ENCODE results near the gene ADAMTS3. TPM values are rescaled to one million over a fixed set of nuclear protein-coding genes. Genes with fewer than 3 reads are reported as not detected.

The ADAMTS3 gene
- polyA plus RNA-seq, 1 donor (not counting 4 experiments of a cell fraction or from before 2014, with no cell fraction given): 0.09 TPM

GRCh38 chr4:72468904-72469502 is 100.0 kb downstream of the ADAMTS3 start:
- H4K20me1 ChIP-seq (ENCODE audit: control insufficient read depth, extremely low read depth, insufficient read depth, low read length): no peaks in the 10 kb centered on the region
- DNase-seq (ENCODE audit: low read depth, low spot score) (peak; percentile 2), FAIRE-seq (no peak)
- H3K4me1 ChIP-seq (ENCODE audit: control insufficient read depth, extremely low read depth, insufficient read depth, low read length): no peaks in the 10 kb centered on the region
- H3K79me2 ChIP-seq (ENCODE audit: control insufficient read depth, insufficient read depth, low read length): no peaks in the 10 kb centered on the region
- no peak overlapping the region for H3K27ac ChIP-seq (ENCODE audit: control insufficient read depth, insufficient read depth, low read length)
- H3K9me1 ChIP-seq (ENCODE audit: control insufficient read depth, extremely low read depth, insufficient read depth, low read length): no peaks in the 10 kb centered on the region
- H3K27me3 ChIP-seq (ENCODE audit: control insufficient read depth, extremely low read depth, insufficient read depth, low read length): no peaks in the 10 kb centered on the region
- dilution Hi-C loops (cut with MboI; ENCODE audit: extremely low pct_ligation_motif_present, low sequenced_read_pairs): no loop called here
- H2AFZ ChIP-seq (ENCODE audit: control insufficient read depth, low read length): no peak overlapping the region
- TF ChIP-seq CTCF (optimal IDR thresholded peaks at IDR 0.05 in 1 of 3, IDR thresholded peaks at IDR 0.05 in 1 of 3, conservative IDR thresholded peaks at IDR 0.05 in 1 of 3; ENCODE audit: extremely low read depth in 1 of 3, insufficient read depth in 2 of 3, low read length in 3 of 3) (peak in 1 of 3 experiments; percentile 46), EZH2 (IDR thresholded peaks at IDR 0.05; ENCODE audit: low read length) (no peak)
- no peak overlapping the region for H3K4me3 ChIP-seq (ENCODE audit: control insufficient read depth in 2 of 3, extremely low read depth in 1 of 3, insufficient read depth in 2 of 3, low read depth in 1 of 3, low read length in 3 of 3)
- H3K9ac ChIP-seq (ENCODE audit: control insufficient read depth, extremely low read depth, insufficient read depth, low read length): no peak overlapping the region
- H3K9me3 ChIP-seq (ENCODE audit: control insufficient read depth, low read depth, low read length): no peaks in the 10 kb centered on the region
- no peak overlapping the region for H3K4me2 ChIP-seq (ENCODE audit: control insufficient read depth, extremely low read depth, insufficient read depth, low read depth, low read length)
- no peaks in the 10 kb centered on the region for H3K36me3 ChIP-seq (ENCODE audit: control insufficient read depth in 2 of 2, extremely low read depth in 1 of 2, insufficient read depth in 2 of 2, low read length in 2 of 2)

- no peak overlapping the region for H2AFZ ChIP-seq (ENCODE audit: control insufficient read depth, low read length)
- no peak overlapping the region for H3K4me3 ChIP-seq (ENCODE audit: control insufficient read depth in 2 of 3, extremely low read depth in 1 of 3, insufficient read depth in 2 of 3, low read depth in 1 of 3, low read length in 3 of 3)
- no peak overlapping the region for H3K4me2 ChIP-seq (ENCODE audit: control insufficient read depth, extremely low read depth, insufficient read depth, low read depth, low read length)
- no peaks in the 10 kb centered on the region for H3K9me1 ChIP-seq (ENCODE audit: control insufficient read depth, extremely low read depth, insufficient read depth, low read length)
- dilution Hi-C loops (cut with MboI; ENCODE audit: extremely low pct_ligation_motif_present, low sequenced_read_pairs): no loop called here
- no peaks in the 10 kb centered on the region for H4K20me1 ChIP-seq (ENCODE audit: control insufficient read depth, extremely low read depth, insufficient read depth, low read length)
- FAIRE-seq: no peak
- no peak for DNase-seq (ENCODE audit: low read depth, low spot score)
- no peaks in the 10 kb centered on the region for H3K36me3 ChIP-seq (ENCODE audit: control insufficient read depth in 2 of 2, extremely low read depth in 1 of 2, insufficient read depth in 2 of 2, low read length in 2 of 2)
- no peak overlapping the region for H3K9ac ChIP-seq (ENCODE audit: control insufficient read depth, extremely low read depth, insufficient read depth, low read length)
- H3K79me2 ChIP-seq (ENCODE audit: control insufficient read depth, insufficient read depth, low read length): no peaks in the 10 kb centered on the region
- H3K27ac ChIP-seq (ENCODE audit: control insufficient read depth, insufficient read depth, low read length): no peak overlapping the region
- no peaks in the 10 kb centered on the region for H3K4me1 ChIP-seq (ENCODE audit: control insufficient read depth, extremely low read depth, insufficient read depth, low read length)
- H3K9me3 ChIP-seq (ENCODE audit: control insufficient read depth, low read depth, low read length): no peaks in the 10 kb centered on the region
- TF ChIP-seq EZH2 (IDR thresholded peaks at IDR 0.05; ENCODE audit: low read length) (no peak), CTCF (optimal IDR thresholded peaks at IDR 0.05 in 1 of 3, IDR thresholded peaks at IDR 0.05 in 1 of 3, conservative IDR thresholded peaks at IDR 0.05 in 1 of 3; ENCODE audit: extremely low read depth in 1 of 3, insufficient read depth in 2 of 3, low read length in 3 of 3) (no peak)
- H3K27me3 ChIP-seq (ENCODE audit: control insufficient read depth, extremely low read depth, insufficient read depth, low read length): no peaks in the 10 kb centered on the region
Measured at GRCh38 chr4:72467633-72468032, 101.4 kb downstream of the ADAMTS3 start.

All from keratinocyte (primary cell).